ENCODE results near the gene COMMD7.

The COMMD7 gene

DNA sequence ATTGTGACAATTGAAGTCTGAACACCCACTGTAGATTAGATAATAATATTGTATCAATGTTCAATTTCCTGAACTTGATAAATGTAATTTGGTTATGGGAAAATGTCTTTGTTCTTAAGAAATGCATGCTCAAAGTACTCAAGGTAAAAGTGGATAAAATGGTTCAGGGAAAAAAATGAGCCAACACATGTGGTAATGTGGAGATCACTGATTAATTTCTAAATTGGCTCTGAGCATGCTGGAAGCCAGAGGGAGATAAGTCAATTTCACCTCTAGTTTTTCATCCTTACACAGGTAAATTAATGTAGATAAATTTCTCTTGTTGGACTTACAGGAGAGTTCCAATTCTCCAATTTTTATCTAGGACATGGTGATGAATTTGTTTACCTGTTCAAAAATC lies 8.0 kb upstream of the COMMD7 start:
- Histone ChIP-seq H2AK5ac (ENCODE audit: low read length) (no peak overlapping the region), H3K18ac (ENCODE audit: low read length) (no peak overlapping the region), H3K79me1 (ENCODE audit: low read length) (no peaks in the 10 kb centered on the region), H4K12ac (ENCODE audit: low read depth, low read length) (no peak overlapping the region), H2BK120ac (ENCODE audit: insufficient read depth, low read length, poor library complexity) (no peak overlapping the region), H3K9ac (ENCODE audit: low read length) (no peak overlapping the region), H3K23ac (ENCODE audit: low read length) (no peak overlapping the region), H2BK5ac (ENCODE audit: low read depth, low read length, poor library complexity) (no peak overlapping the region), H2AFZ (ENCODE audit: insufficient read depth, low read length, poor library complexity) (no peak overlapping the region), H3K14ac (ENCODE audit: low read length) (no peak overlapping the region), H2BK12ac (ENCODE audit: low read length) (no peak overlapping the region), H3K4me1 (ENCODE audit: control insufficient read depth in 1 of 2, insufficient read depth in 2 of 2, low read length in 2 of 2) (peaks cover 0 to 2% of the 10 kb centered on the region in 2 experiments), H3K9me3 (ENCODE audit: insufficient read depth, low read depth, low read length) (no peaks in the 10 kb centered on the region), H3K4me3 (ENCODE audit: low read depth, low read length) (no peak overlapping the region), H3K36me3 (ENCODE audit: control insufficient read depth in 1 of 2, insufficient read depth in 2 of 2, low read length in 2 of 2) (no peaks in the 10 kb centered on the region), H4K91ac (ENCODE audit: low read depth, low read length) (no peak overlapping the region), H3K27ac (ENCODE audit: low read depth, low read length) (no peak overlapping the region), H3K79me2 (ENCODE audit: control insufficient read depth, insufficient read depth, low read length, poor library complexity) (no peaks in the 10 kb centered on the region), H3K27me3 (ENCODE audit: insufficient read depth, low read length) (no peaks in the 10 kb centered on the region), H3K4ac (ENCODE audit: low read depth, low read length) (no peak overlapping the region), H4K8ac (ENCODE audit: low read depth, low read length) (no peak overlapping the region), H3K4me2 (ENCODE audit: low read length) (no peak overlapping the region)
- no peak for DNase-seq

DNA sequence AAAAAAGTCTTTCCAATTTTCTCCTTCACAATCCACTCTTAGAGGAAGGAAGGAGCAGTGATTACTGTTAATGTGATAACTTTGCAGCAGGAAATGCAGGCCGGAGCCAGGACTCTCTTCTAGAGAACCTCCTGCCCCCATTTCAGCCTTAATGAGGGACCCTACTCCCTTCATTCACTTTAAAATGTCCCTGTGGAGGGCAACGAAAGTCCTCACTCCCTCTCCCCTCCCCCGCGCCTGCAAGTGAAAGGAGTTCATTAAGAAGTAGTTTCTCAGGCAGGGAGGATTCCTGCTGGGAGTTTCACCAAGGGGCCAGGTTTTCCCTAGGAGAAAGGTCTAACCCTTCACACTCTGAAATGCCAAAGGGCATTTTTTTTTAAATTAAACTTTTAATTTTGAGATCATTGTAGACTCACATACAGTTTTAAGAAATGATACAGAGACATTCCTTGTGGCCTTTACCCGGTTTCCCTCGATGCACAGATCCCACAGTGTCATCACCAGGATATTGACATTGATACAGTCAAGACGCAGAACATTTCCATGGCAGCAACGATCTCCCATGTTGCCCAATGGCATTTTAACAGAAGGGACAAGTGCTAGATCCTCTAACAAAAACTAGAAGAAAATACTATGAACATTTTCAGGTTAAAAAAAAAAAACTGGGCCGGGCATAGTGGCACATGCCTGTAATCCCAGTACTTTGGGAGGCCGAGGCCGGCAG lies 6.8 kb upstream of the COMMD7 start:
- Histone ChIP-seq H2BK12ac (ENCODE audit: low read length) (no peak overlapping the region), H2AFZ (ENCODE audit: insufficient read depth, low read length, poor library complexity) (peak overlapping the region; percentile 11), H4K91ac (ENCODE audit: low read depth, low read length) (no peak overlapping the region), H4K12ac (ENCODE audit: low read depth, low read length) (no peak overlapping the region), H3K79me1 (ENCODE audit: low read length) (peaks cover 5% of the 10 kb centered on the region), H2BK5ac (ENCODE audit: low read depth, low read length, poor library complexity) (no peak overlapping the region), H3K4me1 (ENCODE audit: control insufficient read depth in 1 of 2, insufficient read depth in 2 of 2, low read length in 2 of 2) (peaks cover 2 to 3% of the 10 kb centered on the region in 2 experiments), H2BK120ac (ENCODE audit: insufficient read depth, low read length, poor library complexity) (no peak overlapping the region), H3K36me3 (ENCODE audit: control insufficient read depth in 1 of 2, insufficient read depth in 2 of 2, low read length in 2 of 2) (no peaks in the 10 kb centered on the region), H3K27me3 (ENCODE audit: insufficient read depth, low read length) (no peaks in the 10 kb centered on the region), H3K4me3 (ENCODE audit: low read depth, low read length) (no peak overlapping the region), H3K9ac (ENCODE audit: low read length) (no peak overlapping the region), H3K27ac (ENCODE audit: low read depth, low read length) (no peak overlapping the region), H3K4me2 (ENCODE audit: low read length) (no peak overlapping the region), H4K8ac (ENCODE audit: low read depth, low read length) (peak overlapping the region; percentile 21), H3K23ac (ENCODE audit: low read length) (no peak overlapping the region), H3K9me3 (ENCODE audit: insufficient read depth, low read depth, low read length) (no peaks in the 10 kb centered on the region), H3K79me2 (ENCODE audit: control insufficient read depth, insufficient read depth, low read length, poor library complexity) (no peaks in the 10 kb centered on the region), H3K4ac (ENCODE audit: low read depth, low read length) (no peak overlapping the region), H3K14ac (ENCODE audit: low read length) (no peak overlapping the region), H2AK5ac (ENCODE audit: low read length) (no peak overlapping the region), H3K18ac (ENCODE audit: low read length) (no peak overlapping the region)
- WGBS (ENCODE audit: extremely low coverage, insufficient coverage, insufficient read length) = no CpG with 5 or more reads among the region's 11 CpGs
- no peak for DNase-seq

DNA sequence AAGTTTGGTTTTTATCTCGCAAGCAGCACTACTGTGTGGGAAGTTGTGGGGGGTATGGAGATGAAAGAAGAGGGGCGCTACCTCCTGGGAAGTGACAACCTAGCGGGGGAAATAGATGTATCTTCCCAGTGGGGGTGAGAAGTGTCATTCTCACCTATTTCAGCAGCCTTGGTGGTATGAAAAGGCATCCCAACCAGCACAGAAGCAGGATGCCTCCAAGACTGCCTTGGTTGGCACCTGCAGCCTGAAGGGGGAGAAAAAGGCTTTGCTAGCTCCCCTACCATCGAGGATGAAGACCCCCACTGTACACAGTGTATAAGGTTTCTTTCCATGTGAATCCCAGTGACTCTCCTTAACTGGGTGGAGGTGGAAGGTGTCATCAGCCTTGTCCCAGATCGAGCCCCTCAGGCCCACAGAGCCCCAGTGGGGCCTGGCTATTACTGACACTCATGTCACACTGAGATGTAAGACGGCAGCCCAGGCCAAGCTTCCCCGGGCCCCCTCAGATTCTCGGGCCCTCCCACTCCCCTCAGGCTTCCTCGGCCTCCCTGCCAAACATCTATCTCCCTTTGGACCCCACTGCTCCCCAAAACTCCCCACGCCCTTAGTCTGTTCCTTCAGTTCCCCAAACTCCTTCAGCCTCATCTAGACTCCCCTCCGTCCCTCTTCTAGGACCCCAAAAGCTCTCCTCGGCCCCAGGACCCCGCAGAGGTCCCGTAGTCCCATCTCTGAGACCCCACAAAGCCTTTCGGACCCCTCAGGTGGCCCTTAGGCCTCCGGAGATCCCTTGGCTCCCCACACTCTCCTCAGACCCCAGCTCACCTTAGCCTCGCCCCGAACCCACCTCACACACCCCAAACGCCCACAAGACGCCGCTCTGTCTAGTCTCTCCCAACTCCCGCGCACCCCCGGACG lies 688 bp downstream of the COMMD7 start:
- no CpG with 5 or more reads among the region's 25 CpGs for WGBS (ENCODE audit: extremely low coverage, insufficient coverage, insufficient read length)

DNA sequence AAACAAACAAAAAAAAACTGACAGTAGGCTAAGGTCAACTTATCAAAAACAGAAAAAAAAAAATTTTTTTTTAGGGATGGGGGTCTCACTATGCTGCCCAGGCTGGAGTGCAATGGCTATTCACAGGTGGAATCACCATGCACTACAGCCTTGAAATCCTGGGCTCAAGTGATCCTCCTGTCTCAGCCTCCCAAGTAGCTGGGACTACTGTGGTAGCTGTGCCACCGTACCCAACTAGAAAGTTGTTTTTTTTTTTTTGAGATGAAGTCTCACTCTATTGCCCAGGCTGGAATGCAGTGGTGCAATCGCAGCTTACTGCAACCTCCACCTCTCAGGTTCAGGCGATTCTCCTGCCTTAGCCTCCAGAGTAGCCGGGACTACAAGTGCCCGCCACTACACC lies 2.1 kb downstream of the COMMD7 start:
- peak in 1 of 2 donors; percentile 21 for DNase-seq
- no peak overlapping the region for H4K12ac ChIP-seq (ENCODE audit: low read depth, low read length)
- H3K4me3 ChIP-seq (ENCODE audit: low read depth, low read length) = no peak overlapping the region

More for the DNA sequence above, 688 bp downstream of the COMMD7 start:
- Histone ChIP-seq H3K4me3 (ENCODE audit: low read depth, low read length) (peak overlapping the region; percentile 87), H3K4me1 (ENCODE audit: control insufficient read depth in 1 of 2, insufficient read depth in 2 of 2, low read length in 2 of 2) (peaks cover 17 to 23% of the 10 kb centered on the region in 2 experiments), H2BK120ac (ENCODE audit: insufficient read depth, low read length, poor library complexity) (peak overlapping the region; percentile 97), H3K14ac (ENCODE audit: low read length) (peak overlapping the region; percentile 97), H3K23ac (ENCODE audit: low read length) (peak overlapping the region; percentile 50), H2AK5ac (ENCODE audit: low read length) (peak overlapping the region; percentile 94), H3K79me2 (ENCODE audit: control insufficient read depth, insufficient read depth, low read length, poor library complexity) (peaks cover 12% of the 10 kb centered on the region), H3K9ac (ENCODE audit: low read length) (peak overlapping the region; percentile 90), H2BK5ac (ENCODE audit: low read depth, low read length, poor library complexity) (peak overlapping the region; percentile 80), H3K27ac (ENCODE audit: low read depth, low read length) (peak overlapping the region; percentile 62), H3K36me3 (ENCODE audit: control insufficient read depth in 1 of 2, insufficient read depth in 2 of 2, low read length in 2 of 2) (no peaks in the 10 kb centered on the region), H3K4me2 (ENCODE audit: low read length) (peak overlapping the region; percentile 87), H3K27me3 (ENCODE audit: insufficient read depth, low read length) (no peaks in the 10 kb centered on the region), H4K12ac (ENCODE audit: low read depth, low read length) (peak overlapping the region; percentile 99), H2BK12ac (ENCODE audit: low read length) (peak overlapping the region; percentile 78), H3K79me1 (ENCODE audit: low read length) (peaks cover 21% of the 10 kb centered on the region), H3K4ac (ENCODE audit: low read depth, low read length) (peak overlapping the region; percentile 100), H2AFZ (ENCODE audit: insufficient read depth, low read length, poor library complexity) (peak overlapping the region; percentile 98), H4K91ac (ENCODE audit: low read depth, low read length) (peak overlapping the region; percentile 98), H3K18ac (ENCODE audit: low read length) (peak overlapping the region; percentile 88), H4K8ac (ENCODE audit: low read depth, low read length) (peak overlapping the region; percentile 95), H3K9me3 (ENCODE audit: insufficient read depth, low read depth, low read length) (no peaks in the 10 kb centered on the region)
- no peak for DNase-seq

More for the DNA sequence above, 2.1 kb downstream of the COMMD7 start:
- Histone ChIP-seq H3K23ac (ENCODE audit: low read length) (no peak overlapping the region), H3K27me3 (ENCODE audit: insufficient read depth, low read length) (no peaks in the 10 kb centered on the region), H3K18ac (ENCODE audit: low read length) (no peak overlapping the region), H3K4me1 (ENCODE audit: control insufficient read depth in 1 of 2, insufficient read depth in 2 of 2, low read length in 2 of 2) (peaks cover 17 to 23% of the 10 kb centered on the region in 2 experiments), H3K27ac (ENCODE audit: low read depth, low read length) (no peak overlapping the region), H4K8ac (ENCODE audit: low read depth, low read length) (no peak overlapping the region), H3K79me1 (ENCODE audit: low read length) (peaks cover 21% of the 10 kb centered on the region), H2BK5ac (ENCODE audit: low read depth, low read length, poor library complexity) (no peak overlapping the region), H3K36me3 (ENCODE audit: control insufficient read depth in 1 of 2, insufficient read depth in 2 of 2, low read length in 2 of 2) (no peaks in the 10 kb centered on the region), H3K4ac (ENCODE audit: low read depth, low read length) (no peak overlapping the region), H2BK12ac (ENCODE audit: low read length) (no peak overlapping the region), H2BK120ac (ENCODE audit: insufficient read depth, low read length, poor library complexity) (no peak overlapping the region), H3K14ac (ENCODE audit: low read length) (no peak overlapping the region), H3K9me3 (ENCODE audit: insufficient read depth, low read depth, low read length) (no peaks in the 10 kb centered on the region), H2AK5ac (ENCODE audit: low read length) (no peak overlapping the region), H3K4me2 (ENCODE audit: low read length) (no peak overlapping the region), H2AFZ (ENCODE audit: insufficient read depth, low read length, poor library complexity) (no peak overlapping the region), H3K9ac (ENCODE audit: low read length) (no peak overlapping the region), H3K79me2 (ENCODE audit: control insufficient read depth, insufficient read depth, low read length, poor library complexity) (peaks cover 12% of the 10 kb centered on the region), H4K91ac (ENCODE audit: low read depth, low read length) (no peak overlapping the region)
- no CpG with 5 or more reads among the region's 5 CpGs for WGBS (ENCODE audit: extremely low coverage, insufficient coverage, insufficient read length)
